K562 (cell line): ENCODE data around the gene ERBB3. TPM values are rescaled to one million over a fixed set of nuclear protein-coding genes. Genes with fewer than 3 reads are reported as not detected.

Experiments
- E2F3 ChIP-seq: fragments of 250-450 bp; sonication (Bioruptor Pico); IDR thresholded peaks from 2 replicates; pipeline ENCODE4 v1.4.0; 2020; ENCODE audit warnings: mild to moderate bottlenecking
- HDAC1 ChIP-seq, 2 experiments: fragments of 450-650 bp; IDR thresholded peaks; 2 replicates each; pipeline ENCODE4 v1.6.1; 2016 to 2017; ENCODE audit warnings: inconsistent platforms in 1 of 2, mild to moderate bottlenecking in 1 of 2, moderate library complexity in 1 of 2
- HDAC2 ChIP-seq: fragments of 450-650 bp; IDR thresholded peaks from 2 replicates; pipeline ENCODE4 v1.6.1; 2016; ENCODE audit warnings: mild to moderate bottlenecking
- MED1 ChIP-seq: sonication (generic); formaldehyde crosslinking; IDR thresholded peaks from 2 replicates; pipeline ENCODE4 v1.8.1; 2023; ENCODE audit warnings: missing genetic modification reagents, borderline replicate concordance
- NKRF ChIP-seq: fragments of 450-650 bp; IDR thresholded peaks from 2 replicates; pipeline ENCODE4 v1.6.1; 2016; ENCODE audit warnings: borderline replicate concordance
- RCOR1 ChIP-seq, 2 experiments: IDR thresholded peaks; 2 replicates each; pipeline ENCODE4 v1.6.1; 2012; ENCODE audit warnings: low read depth in 2 of 2, low read length in 2 of 2, borderline replicate concordance in 1 of 2, improper control_type of control experiment in 1 of 2
- SAFB ChIP-seq: fragments of 200-400 bp; formaldehyde crosslinking; IDR thresholded peaks from 2 replicates; pipeline ENCODE4 v1.6.1; 2017; ENCODE audit warnings: low read depth, low read length, borderline replicate concordance
- SLC30A9 ChIP-seq: fragments of 250-450 bp; sonication (Bioruptor Pico); IDR thresholded peaks from 2 replicates; pipeline ENCODE4 v1.8.0; 2022; ENCODE audit warnings: mild to moderate bottlenecking, moderate library complexity
- SMC3 ChIP-seq: conservative IDR thresholded peaks from 2 replicates; pipeline ENCODE4 v1.6.1; 2011; ENCODE audit warnings: low read depth, low read length, improper control_type of control experiment; ENCODE audit not compliant: insufficient read depth
- ZBTB40 ChIP-seq, 2 experiments: fragments of 450-650 bp in 1 of 2; sonication (generic) in 1 of 2; formaldehyde crosslinking in 1 of 2; IDR thresholded peaks; 2 replicates each; pipeline versions ENCODE4 v1.7.1 to v1.9.0; 2016 to 2022; ENCODE audit warnings: inconsistent platforms in 1 of 2, mild to moderate bottlenecking in 1 of 2, missing genetic modification reagents in 1 of 2
- polyA plus RNA-seq, 8 experiments: library from polyadenylated mRNA; depleted of rRNA in 4 of 8; stranded (reverse) in 5 of 8; unstranded in 3 of 8; fragments of >200 nt; fragmentation: Nextera tagmentation in 2 of 8; fragmentation: Illumina TruSeq in 1 of 8; extraction: Ambion mirVana in 2 of 8; extraction: Trizol in 1 of 8; gene quantifications; 2 replicates each; pipeline versions ENCODE4 v1.2.1 to v1.2.3, GENCODE V29; 2011 to 2014; ENCODE audit warnings: inconsistent platforms in 1 of 8, missing spikeins in 1 of 8
- total RNA-seq, 7 experiments: library from RNA; depleted of rRNA in 6 of 7; stranded (reverse); fragments of >200 nt in 6 of 7; fragmentation: Illumina TruSeq in 2 of 7; extraction: Trizol in 2 of 7; gene quantifications; 2 replicates each; pipeline versions ENCODE4 v1.2.1 to v1.2.3, GENCODE V29; 2011 to 2021; ENCODE audit warnings: low replicate concordance in 1 of 7

The ERBB3 gene
- total and polyA plus RNA-seq, 9 of the 15 experiments (the other 6 are each of a cell fraction or from before 2014, with no cell fraction given), result 1.5 to 5.4 (median 3.8) TPM

- TF ChIP-seq HDAC1 (IDR thresholded peaks at IDR 0.05) (no peak), SMC3 (0 out of 2 replicates have a peak, but pooled peaks have one; percentile 18), RCOR1 (IDR thresholded peaks at IDR 0.05; ENCODE audit: borderline replicate concordance in 1 of 2, low read depth in 2 of 2, low read length in 2 of 2) (peak in 1 of 2 experiments; percentile 3; a peak in 1 of 4 replicates), SAFB (0 out of 2 replicates have a peak, but pooled peaks have one; percentile 40), NKRF (no peak), HDAC2 (no peak), ZBTB40 (IDR thresholded peaks at IDR 0.05) (0 out of 2 replicates have a peak, but pooled peaks have one; percentile 16), ZBTB40 (CRISPR knock-in tag; IDR thresholded peaks at IDR 0.05) (no peak), MED1 (CRISPR knock-in tag) (no peak), E2F3 (CRISPR knock-in tag) (no peak), SLC30A9 (CRISPR knock-in tag) (no peak)
Measured at GRCh38 chr12:56078931-56079722, 838 bp upstream of the ERBB3 start (continued).
